Sciatic nerve (tissue), 2 donors: ENCODE data around the gene CACNA1C. TPM values are rescaled to one million over a fixed set of nuclear protein-coding genes. Genes with fewer than 3 reads are reported as not detected.

ENCODE experiments used
- ATAC-seq: fragments of 200-7000 bp; cut with Tn5 transposase; one replicate; pipeline ENCODE4 v1.9.1; 2020; ENCODE audit warnings: mild to moderate bottlenecking, moderate library complexity
- DNase-seq: peaks from one replicate; pipeline ENCODE4 v3.0.0-alpha.2; 2020; ENCODE audit warnings: low spot score
- intact Hi-C: fragments of 100-400 bp; cut with DNase I; formaldehyde crosslinking; loops from one replicate; pipeline ENCODE4 v1.14.2; 2022
- total RNA-seq: library from RNA; stranded (reverse); fragmentation: NEBNext Ultra II Directional; extraction: Animal tissue kit (Norgen Biotek cat#: 25700); gene quantifications from one replicate; pipeline ENCODE4 v1.2.1, GENCODE V29; 2021
- donor health status: DM: no; HTN: no; CAD: no.
- donor health status: DM: no; HTN: no; CAD: no.

CACNA1C gene
- total RNA-seq, 1 donor from 2014 or later = 9.0 TPM

DNA sequence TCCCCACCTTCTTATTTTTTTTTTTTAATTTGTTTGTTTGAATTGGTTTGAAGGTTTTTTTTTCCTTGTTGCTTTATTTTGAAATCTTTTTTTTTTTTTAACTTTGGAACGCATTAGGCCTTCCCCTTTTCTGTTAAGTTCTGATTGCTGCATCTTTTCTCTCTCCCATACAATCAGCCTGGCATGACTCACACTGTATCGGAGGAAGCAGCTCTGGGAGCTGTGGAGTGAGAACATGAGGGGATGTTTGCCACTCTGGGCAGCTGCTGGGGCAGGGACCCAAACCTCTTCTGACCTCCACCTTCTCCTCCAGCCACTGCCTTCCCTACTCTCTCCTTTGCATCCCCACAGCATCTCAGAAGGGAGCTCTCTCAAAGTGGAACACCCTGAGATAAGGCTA is 581.7 kb downstream of the CACNA1C start:
- ATAC-seq (no peak), DNase-seq (no peak)
- intact Hi-C loops = no loop called here

DNA sequence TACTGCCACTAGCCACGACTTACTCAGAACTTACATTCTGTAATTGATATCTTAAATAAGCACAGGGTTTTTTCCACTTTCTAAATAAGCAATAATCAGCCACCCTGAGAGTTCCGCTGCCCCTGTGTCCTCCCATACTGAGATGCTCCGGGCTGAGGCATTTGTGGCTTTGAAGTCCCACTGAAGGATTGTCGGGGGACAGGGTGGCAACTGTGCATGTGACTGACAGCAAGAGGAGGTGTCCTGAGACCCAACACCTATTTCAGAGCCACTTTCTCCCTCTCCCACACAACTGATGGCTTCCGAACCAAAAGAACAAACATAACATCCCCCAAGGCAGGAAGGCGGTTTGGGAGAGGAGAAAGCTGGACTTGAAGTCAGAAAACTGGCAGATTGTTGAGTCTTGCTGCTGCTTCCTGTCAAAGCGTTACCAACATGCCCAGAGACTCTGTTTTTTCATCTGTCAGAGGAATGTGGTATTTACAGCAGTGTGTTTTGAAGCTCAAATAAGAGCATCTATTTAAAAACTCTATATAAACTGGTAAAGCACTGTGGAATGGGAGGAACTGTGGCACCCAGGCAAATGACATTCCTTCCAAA is 584.1 kb downstream of the CACNA1C start:
- DNase-seq (no peak), ATAC-seq (no peak)
- intact Hi-C loops = no loop called here

DNA sequence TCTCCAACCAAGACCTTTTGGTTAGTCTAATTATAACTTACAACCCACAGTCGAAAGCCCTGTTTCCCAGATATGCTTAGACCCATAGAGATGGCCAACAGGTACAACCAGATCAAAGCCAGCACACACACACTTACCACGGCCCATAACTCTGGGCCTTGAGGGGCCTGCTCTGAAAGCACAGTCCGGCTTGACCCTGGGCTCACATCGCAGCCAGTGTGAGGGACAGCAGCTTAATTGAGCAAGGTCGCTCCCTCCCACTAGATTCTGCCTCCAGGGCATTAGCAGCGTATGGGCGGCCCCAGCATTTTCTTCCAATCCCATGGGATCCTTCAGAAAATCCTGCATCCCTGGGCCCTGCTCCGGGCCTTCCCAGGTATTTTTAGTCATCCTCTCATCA is 584.6 kb downstream of the CACNA1C start:
- ATAC-seq (no peak), DNase-seq (no peak)
- intact Hi-C loops = no loop called here

DNA sequence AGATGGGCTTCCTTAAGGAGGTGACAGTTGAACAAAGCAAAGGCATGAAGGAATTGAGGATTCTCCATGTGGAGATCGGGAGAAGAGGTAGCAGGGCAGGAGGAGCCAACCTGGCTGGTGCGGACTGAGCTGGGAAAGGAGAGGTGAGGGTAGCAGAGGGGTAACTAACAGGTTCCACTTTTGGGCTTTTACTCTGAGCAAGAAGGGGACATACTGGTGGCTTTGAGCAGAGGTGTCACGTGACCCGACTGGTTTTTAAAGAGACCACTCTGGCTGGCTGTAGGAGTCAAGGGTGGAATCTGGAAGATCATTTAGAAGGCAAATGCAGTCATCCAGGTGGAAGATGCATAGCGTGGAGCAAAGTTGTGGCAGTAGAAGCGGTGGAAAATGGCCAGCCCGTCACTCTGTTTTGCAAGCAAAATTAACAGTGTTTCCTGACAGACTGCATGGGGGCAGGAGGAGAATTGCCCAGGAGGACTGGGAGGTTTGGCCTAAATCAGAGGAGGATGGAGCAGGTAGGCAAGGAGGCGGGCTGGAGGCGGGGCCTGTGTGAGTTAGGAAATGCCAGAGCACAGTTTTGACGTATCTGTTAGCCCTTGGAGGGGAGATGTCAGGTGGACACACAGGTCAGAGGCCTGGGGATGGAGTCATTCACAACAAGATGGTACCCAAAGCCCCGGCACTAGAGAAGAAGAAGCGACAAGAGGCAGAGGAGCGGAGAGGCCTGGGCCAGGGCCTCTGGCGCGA is 585.7 kb downstream of the CACNA1C start:
- ATAC-seq (no peak), DNase-seq (no peak)
- intact Hi-C loops = no loop called here

DNA sequence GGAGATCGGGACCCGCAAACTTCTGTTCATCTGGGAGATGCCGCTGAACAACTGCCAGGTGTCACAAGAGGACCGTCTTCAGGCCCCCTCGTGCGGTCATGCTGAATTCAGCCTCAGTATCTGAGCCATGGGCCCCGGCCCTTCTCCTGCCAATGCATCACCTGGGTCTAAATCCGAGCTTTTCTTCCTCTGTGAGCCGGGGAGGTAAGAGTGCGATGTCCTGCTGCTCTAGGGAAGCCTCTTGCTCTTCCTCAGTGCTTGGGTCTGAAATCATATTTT is 586.2 kb downstream of the CACNA1C start:
- peak; percentile 55 for DNase-seq
- no peak for ATAC-seq
- intact Hi-C loops = no loop called here

DNA sequence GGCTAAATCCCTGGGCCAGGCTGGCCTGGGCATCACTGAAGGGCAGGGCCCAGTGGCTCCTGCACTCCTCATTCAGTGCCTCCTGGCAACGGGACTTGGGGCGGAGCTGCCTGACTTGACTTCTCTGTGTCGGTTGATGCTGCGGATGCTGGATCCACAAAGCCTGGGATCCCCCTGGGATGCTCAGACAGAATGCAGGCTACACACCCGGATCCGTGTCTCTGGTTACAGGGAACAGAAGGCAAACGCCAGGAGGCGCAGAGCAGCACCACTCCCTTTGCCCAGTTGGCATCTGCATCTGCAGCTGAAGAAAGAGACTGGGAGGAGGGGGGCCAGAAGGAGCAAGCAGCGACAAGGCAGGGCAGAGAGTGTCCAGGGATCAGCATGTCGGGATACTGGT is 587.5 kb downstream of the CACNA1C start:
- intact Hi-C loops = no loop called here
- DNase-seq (peak; percentile 58), ATAC-seq (peak; percentile 44)

DNA sequence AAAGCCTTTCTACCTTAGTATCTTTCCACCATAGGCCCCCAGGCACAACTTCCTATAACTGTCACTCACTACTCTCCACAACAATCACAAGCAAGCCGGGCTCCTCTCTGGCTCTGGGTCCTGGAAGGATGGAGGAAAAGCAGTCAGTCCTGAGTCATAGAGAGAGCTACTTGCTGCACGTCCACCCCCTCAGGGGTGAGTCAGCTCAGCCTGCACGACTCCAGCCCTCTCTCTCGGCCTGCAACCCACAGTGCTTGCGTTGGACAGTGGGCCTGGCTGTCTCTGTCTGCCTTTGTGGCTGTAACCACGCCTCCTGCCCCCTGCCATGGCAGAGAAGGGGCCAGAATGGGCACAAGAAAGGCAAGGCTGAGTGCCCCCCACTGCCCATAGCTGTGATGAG is 587.9 kb downstream of the CACNA1C start:
- peak; percentile 86 for ATAC-seq
- intact Hi-C loops = no loop called here
- peak; percentile 63 for DNase-seq

DNA sequence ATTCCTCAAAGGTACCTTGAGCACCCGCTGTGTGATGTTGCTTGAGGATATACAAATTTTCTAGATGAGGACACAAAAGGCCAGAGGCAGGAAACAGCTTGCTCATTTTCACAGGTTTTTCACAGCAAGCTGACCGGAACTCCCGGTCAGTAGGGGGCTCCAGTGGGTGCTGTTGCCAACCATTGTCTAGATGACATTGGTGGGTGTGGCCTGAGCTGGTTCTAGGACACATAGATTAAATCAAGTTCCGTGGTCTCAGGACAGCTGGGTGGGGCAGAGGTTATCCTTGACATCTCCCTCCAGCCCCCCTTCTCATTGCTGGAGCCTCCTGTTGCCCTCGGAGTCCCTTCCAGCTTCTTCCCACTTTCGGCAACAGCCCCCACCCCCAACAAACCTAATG is 588.4 kb downstream of the CACNA1C start:
- DNase-seq = no peak
- ATAC-seq = no peak
- intact Hi-C loops = no loop called here

DNA sequence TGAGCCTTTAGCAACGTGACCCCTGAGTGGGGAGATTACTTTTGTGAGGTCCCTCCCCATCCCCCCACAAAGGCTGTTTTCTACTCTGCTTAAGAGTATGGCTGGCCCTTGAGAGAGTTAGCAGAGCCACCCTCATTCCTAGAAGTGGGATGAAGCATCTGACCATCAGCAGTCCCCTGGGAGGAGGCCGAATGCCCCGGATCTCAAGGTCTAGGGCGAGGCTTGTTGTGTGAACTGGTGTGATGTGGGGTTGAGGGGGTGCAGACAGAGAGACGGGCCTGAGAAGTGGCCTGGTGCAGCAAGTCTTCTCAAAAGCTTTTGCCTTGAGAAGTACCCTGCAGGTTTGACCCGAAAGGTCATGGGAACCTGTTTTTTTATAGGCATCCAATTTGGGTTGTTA is 589.0 kb downstream of the CACNA1C start:
- ATAC-seq (no peak), DNase-seq (no peak)
- intact Hi-C loops = no loop called here

DNA sequence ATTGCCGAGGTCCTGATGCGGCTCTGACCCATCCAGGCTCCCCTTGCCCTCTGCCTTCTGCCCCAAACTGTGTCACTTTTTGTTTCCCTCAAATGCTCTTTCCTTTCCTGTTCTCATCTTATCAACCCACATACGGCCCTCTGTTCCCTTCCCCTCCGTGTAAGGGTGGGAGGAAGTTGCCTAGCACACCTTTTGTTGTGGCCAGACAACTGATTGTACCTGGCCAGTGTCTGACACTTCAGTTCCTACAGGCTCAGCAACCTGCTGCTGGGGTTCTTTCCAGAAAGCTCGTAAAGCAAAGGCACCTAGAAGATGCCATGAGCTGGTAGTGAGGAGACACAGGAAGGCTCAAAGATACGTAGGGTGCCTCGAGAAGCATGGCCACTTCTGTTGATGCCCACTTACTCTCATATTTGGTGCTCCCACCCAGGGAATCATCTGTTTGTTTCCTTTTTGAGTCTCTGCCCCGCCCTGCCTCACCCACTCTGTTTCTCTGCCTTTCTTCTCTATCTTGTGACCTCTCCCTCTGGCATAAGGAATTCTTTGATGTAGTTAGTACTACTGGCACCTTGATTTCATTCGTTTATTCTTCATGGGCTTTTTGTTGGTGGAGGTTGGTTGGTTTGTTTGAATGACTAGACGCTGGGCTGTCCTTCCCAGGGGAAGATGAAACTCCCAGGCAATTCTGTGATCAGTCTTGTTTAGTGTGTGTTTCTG is 589.5 kb downstream of the CACNA1C start:
- intact Hi-C loops = no loop called here
- ATAC-seq = no peak
- DNase-seq = no peak

DNA sequence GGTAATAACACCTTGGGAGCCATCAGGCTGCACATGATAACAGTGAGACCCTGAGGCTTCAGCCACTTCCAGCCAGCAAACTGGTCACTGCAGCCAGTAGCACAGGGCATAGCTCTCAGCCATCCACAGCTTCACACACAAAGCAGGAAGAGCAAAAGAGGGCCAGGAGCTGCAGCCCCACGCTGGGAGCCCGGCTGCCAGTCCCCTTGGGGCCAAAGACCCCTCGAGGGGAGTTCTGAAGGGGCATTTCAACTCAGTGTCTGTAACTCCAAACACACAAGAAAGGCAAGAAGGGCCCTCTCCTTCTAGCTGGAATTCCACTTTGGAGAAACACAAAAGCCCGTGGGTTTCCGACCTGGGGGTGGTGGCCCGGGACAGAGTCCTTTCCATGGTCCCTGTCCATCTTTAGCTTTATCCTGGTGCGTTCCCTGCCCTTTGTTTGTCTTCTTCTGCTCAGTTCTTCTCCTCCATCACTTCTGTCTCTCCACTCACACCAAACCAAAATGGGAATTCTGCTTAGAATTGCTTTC is 590.2 kb downstream of the CACNA1C start:
- no peak for ATAC-seq
- intact Hi-C loops = no loop called here
- no peak for DNase-seq

DNA sequence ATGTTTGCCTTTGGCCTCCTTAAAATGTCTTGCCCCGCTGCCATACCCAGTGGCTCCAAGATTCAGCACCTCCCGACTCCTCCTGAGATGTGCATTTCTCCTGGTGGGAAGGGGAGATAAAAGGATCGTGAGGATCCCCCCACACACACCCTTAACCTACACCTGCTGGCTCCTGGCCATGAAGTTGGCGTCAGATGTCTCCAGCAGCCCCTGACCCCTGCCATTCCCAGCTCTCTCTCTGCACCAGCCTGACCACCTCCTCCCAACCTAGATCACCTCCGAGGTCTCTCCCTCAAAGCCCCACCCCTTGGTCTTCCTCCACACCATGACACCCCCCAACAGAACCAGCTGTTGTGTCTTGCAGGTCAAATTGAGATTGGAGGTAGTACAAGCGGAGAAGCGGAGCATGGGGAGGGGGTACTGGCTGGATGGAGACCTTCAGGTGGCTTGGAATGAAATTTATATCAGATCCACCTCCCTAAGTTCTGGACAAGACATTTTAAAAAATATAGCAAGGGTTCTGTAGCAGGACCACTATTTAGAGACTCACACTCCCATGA is 590.9 kb downstream of the CACNA1C start:
- intact Hi-C loops = no loop called here
- DNase-seq = no peak
- no peak for ATAC-seq

DNA sequence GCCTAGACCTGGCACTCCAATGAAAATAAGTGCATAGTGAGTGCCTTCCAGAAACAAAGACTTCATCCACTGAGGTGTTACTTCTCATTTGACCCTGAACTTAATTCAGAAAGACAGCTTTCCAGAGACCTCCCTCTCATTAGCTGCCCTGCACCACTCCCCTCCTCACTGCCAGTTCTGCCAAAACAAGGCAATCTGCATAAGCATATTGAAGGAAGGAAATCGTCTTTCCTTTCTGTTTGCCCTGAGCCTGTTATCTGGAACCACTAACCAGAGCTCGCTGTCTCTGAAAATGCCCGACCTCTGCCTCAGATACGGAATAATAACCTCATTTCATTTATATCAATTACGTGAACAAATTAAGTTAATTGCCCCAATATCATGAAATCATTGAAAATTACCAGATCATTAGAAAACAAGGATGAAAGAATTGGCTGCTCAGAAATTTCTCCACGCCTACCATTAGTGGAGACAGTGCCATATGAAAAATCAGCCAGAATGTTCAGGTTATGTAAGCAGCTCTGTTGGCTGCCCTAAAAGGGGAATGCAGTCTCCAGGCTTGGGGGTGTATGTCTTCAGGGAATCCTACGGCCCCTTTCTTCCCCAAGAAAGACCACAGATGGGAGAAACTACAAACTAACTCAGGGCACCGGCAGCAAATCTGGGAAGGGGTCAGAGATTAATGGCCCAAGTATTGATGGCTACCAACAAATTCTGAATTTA is 592.1 kb downstream of the CACNA1C start:
- ATAC-seq (no peak), DNase-seq (peak; percentile 15)
- intact Hi-C loops = no loop called here

DNA sequence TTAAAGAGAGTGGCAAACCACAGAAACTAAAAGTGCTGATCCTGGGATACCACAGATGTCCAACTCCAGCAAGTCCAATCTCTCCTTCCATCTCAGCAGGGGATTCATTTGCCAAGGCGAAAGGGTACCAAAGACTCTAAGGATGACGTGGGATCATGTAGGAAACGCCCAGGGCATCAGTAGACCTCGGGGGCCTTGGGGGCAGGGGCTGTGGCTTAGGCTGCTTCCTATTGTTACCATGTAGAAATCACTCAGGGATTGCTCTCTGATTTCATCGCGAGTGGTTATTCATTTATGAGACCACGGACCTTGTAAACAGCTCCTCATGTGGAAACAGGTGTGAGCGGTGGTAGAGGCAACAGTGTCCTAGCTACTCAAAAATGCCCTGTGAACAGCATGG is 592.7 kb downstream of the CACNA1C start:
- DNase-seq (peak; percentile 13), ATAC-seq (no peak)
- intact Hi-C loops = no loop called here

DNA sequence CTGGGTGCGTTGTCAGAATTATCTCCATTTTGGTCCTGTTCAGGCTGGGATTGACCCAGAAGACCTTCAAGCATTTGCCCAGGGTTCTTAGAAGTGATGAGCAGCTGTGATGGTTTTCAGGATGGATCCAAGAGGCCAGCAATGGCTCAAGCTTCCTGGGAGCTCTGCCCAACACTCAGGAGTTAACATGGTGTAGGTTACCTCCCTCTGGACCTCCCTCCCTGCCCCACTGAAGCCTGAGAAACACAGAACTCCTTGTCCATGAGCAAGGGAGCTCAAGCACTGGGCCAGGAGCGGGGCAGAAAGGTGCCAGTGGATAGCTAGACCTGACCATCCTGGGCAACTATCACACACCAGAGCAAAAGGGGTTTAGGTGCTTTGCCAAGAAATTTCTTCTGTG is 593.6 kb downstream of the CACNA1C start:
- intact Hi-C loops = no loop called here
- ATAC-seq (no peak), DNase-seq (peak; percentile 23)

DNA sequence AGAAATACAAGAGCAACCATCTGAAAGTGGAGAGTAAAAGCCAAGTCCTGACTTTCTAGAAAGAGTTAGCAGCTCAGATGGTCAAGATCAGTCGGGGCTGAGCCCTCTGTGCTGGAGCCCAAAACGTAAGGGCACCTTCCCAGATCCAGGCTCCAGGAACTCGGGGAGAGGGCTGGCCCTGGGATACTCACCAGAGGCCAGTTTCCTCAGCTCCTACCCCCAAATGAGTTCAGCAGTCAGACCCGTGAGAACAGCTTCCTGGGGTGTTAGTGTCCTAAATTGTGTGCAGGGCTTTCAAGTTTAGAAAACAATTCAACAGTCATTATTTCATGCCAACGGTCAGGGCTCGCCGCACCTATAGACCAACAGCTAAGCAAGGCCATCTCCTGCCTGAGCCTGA is 594.4 kb downstream of the CACNA1C start:
- ATAC-seq (no peak), DNase-seq (peak; percentile 7)
- intact Hi-C loops = no loop called here

DNA sequence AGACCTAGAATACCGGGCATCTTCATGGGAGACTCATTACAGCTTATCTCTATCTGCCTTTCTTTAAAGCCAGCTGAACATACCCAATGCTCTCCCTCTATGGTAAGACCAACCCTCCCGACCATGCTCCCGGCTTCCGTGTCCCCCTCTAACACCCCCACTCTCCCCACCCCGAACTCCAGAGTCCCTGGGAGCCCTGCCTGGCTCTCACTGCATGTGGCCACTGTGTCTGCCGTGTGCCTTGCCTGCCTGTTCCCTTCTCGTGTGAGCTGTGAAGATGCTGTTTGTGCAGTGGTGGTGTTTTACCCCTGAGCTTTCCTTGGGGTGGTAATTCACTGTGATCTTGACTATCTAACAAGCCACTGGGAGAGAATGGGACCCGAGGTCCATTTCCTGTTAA is 595.6 kb downstream of the CACNA1C start:
- DNase-seq (peak; percentile 39), ATAC-seq (no peak)
- intact Hi-C loops = no loop called here

DNA sequence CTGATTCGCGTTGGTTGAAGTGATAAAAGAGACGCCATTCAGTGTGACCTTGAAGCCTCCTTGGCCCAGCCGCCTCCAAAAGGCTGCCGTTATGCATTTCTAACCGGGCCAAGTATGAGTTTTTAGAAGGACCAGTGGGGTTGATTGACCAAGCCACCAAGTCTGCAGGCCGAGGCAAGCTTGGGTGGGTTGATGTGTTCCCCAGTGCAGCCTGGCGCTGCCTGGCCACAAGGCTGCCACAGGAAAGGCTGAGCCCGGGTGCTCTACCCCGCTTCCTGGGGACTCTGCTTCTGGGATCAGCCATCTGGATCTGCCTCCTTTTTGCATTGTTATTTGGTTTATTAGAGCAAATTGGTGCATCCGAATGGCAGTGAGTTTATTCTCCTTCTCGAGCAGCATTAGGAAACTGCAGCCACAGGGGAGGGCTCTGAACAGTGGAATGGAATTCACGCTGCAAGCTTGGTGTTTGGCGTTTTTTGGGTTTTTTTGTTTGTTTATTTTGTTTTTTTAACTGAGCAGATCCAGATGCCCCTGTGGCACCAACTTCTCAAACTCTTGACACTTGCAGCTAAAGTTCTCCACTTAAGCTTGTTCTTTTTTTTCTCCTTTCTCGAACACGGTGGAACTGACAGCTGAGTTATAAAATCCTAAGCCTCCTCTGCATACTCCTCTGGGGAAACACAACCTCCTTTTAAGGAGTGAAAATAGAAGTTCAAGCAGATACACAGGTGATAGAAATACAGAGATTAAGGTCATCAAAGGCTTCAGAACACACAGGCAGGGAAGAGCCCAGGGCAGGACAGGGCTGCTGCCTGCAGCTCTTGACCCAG is 596.6 kb downstream of the CACNA1C start:
- ATAC-seq (no peak), DNase-seq (no peak)
- intact Hi-C loops = no loop called here
